GM18505 (cell line): ENCODE data around the gene MYO7A.

Experiments used
- ATAC-seq: cut with Tn5 transposase; IDR thresholded peaks from one replicate; pipeline ENCODE4 v1.9.1; 2021; ENCODE audit not compliant: unreplicated experiment
- POLR2A ChIP-seq: IDR thresholded peaks from 4 replicates; pipeline ENCODE4 v1.6.1; 2011; ENCODE audit warnings: borderline replicate concordance; ENCODE audit not compliant: insufficient read depth, insufficient read length; ENCODE audit errors: extremely low read depth

The MYO7A gene

DNA sequence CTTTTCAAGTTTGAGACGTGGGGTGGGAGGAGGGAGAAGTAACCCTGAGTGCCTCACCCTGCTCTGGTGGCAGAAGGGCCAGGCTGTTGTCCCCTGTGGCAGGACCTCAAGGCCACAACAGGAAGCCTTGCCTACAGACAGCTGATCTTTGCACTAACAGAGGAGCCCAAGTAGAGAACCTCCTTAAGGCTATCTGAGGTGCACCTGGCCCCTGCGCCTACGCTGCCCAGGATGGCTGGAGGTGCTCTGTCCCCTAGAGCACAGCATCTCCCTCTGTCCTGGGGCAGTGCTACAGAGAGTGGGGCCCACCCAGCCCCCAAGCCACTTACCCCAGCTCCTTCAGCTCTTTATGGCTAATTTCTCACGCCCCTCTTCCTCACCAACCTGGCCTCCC, 27.0 kb downstream of the MYO7A start:
- no peak for TF ChIP-seq POLR2A
- no peak for ATAC-seq

DNA sequence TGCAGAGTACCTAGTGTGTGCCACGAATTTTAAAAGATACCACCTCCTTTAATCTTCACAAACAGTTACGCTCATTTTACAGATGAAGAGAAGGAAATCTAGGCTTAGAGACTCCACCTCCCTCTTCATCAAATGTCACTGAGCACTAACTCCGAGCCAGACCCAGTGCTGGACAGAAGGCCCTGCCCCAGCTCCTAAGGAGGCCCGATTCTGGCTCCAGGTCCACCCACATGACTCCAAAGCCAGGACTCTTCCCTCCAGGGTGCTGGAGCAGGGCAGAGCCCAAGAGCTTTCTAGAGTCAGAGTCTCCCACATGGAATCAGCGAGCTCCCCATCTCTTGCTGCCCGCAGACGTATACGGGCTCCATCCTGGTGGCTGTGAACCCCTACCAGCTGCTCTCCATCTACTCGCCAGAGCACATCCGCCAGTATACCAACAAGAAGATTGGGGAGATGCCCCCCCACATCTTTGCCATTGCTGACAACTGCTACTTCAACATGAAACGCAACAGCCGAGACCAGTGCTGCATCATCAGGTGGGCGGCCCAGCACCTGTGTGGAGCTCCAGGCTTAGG, 27.6 kb downstream of the MYO7A start:
- TF ChIP-seq POLR2A = no peak
- ATAC-seq = no peak

DNA sequence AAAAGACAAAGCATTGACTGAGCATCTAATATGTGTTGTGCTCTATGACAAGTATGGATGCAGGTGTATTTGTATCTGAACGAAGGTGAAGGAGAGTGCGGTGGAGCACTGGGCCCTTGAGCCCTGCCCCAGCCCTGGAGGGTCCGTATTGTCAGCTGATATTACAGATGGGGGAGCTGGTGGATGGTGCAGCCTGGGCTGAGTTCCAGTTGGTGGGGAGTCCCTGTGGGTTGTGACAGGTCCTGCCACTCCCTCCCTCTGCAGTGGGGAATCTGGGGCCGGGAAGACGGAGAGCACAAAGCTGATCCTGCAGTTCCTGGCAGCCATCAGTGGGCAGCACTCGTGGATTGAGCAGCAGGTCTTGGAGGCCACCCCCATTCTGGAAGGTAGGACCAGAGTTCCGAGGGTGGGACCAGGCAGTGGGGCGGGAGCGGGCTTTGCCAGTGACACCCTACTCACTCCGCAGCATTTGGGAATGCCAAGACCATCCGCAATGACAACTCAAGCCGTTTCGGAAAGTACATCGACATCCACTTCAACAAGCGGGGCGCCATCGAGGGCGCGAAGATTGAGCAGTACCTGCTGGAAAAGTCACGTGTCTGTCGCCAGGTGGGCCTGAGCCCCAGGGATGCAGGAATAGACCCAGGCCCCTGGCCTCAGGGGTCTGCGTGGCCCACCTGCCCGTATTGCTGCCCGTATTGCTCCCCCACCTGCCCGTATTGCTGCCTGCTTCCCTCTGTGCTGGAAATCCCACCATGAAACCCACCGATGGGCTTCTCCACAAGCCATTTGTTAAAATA, 28.6 kb downstream of the MYO7A start:
- no peak for ATAC-seq
- no peak for TF ChIP-seq POLR2A

DNA sequence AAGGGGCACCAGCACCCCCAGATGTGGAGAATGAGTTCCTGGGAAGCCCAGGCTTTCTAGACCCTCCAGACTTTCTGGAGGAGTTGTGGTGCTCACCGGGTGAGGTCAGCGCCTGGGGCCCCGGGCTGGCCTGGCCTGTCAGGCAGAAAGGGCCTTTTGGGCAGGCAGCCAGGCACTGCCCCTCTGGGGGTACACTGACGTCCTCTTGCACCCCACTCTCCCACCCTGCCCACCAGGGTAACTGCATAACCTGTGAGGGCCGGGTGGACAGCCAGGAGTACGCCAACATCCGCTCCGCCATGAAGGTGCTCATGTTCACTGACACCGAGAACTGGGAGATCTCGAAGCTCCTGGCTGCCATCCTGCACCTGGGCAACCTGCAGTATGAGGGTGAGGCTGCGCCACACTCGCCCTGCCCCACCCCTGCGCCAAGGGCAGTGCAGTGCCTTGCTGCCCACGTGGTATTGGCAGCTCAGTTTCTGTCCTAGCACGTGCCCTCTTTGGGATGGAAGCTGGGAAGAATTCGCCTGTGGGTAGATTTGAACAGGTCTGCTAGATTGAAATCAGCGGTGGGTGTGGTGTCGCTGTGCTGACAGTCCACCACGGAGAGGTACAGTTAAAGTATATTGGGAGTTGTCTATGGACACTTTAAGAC, 30.1 kb downstream of the MYO7A start:
- no peak for ATAC-seq
- TF ChIP-seq POLR2A = no peak

DNA sequence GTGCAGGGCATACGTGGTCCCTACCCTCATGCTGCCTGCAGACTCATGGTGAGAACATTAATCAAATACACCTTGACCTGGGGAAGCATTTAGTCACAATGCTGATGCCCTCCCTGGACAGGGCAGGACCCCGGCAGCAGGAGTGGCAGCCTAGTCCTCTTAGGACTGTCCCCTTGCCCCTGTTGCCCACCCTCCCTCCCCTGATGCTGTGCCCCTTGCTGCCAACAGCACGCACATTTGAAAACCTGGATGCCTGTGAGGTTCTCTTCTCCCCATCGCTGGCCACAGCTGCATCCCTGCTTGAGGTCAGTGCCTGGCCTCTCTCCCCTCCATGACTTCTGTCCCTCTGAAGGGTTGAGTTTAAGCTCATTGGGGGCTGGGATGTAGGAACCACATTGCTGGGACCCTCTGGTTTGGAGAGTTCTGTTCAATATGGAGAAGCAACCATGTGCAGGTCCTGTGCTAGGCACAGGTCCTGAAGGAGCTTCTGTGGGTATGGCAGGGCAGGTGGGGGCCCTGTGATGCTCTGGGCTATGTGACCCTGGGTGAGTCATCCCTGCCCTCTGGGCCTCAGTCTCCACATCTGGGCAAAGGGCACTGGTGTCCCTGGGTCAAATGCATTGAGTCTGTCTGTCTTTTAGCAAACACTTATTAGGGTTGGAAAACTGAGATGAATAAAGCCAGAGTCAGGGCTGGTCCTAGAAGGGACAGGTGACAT, 31.3 kb downstream of the MYO7A start:
- no peak for ATAC-seq
- TF ChIP-seq POLR2A = no peak

DNA sequence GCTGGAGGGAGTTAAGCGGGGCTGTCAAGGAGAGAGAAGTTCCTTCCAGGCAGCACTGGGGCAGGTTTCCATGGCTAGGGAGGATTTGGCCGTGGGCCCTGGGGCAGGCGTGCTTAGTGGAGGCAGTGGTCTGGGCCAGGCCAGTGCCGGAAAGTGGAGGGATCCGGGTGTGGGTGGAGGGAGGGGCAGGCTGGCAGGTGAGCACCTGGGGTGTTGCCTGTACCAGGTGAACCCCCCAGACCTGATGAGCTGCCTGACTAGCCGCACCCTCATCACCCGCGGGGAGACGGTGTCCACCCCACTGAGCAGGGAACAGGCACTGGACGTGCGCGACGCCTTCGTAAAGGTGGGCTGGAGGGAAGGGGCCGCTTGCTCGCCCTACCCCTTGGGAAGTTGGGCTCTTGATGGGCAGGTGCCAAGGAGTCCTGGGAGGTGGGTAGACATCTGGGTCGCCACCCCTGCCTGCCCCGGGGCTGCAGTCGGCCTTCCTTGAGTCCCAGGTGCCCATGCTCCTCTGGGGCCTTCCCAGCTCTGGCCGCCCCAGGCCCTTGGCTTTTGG, 32.0 kb downstream of the MYO7A start:
- no peak for ATAC-seq
- no peak for TF ChIP-seq POLR2A

DNA sequence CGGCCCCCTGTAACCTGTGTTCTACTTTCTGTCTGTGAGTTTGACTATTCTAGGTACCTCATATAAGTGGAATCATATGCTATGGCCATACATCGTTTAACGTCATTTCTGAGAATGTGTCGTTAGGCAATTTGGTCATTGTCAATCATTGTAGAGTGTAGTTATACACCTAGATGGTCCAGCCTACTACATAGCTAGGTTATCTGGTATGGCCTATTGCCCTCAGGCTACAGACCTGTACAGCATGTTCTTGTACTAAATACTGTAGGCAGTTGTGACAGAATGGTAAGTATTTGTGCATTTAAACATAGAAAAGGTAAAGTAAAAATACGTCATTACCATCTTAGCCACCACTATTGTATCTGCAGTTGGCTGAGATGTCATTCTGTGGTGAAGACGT, 35.2 kb downstream of the MYO7A start:
- no peak for TF ChIP-seq POLR2A
- ATAC-seq = no peak

DNA sequence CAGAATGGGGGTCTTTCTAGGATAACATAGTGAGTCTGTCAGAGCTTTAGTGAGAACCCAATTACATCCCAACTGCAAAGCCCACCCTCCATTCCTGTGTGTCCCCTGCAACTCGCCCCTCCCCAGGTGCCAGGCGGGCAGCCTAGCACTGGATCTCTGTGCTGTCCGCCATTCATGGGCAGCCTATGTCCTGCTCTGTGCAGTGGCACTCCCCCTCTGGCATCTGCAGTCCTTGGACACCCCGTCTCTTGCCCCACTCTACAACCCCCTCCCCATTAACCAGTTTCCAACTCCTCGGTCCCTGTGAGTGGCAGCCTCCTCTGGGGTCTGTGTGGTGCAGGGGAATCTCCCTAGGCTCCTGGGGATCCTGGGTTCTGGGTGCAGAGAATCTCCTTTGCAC, 37.0 kb downstream of the MYO7A start:
- no peak for ATAC-seq

DNA sequence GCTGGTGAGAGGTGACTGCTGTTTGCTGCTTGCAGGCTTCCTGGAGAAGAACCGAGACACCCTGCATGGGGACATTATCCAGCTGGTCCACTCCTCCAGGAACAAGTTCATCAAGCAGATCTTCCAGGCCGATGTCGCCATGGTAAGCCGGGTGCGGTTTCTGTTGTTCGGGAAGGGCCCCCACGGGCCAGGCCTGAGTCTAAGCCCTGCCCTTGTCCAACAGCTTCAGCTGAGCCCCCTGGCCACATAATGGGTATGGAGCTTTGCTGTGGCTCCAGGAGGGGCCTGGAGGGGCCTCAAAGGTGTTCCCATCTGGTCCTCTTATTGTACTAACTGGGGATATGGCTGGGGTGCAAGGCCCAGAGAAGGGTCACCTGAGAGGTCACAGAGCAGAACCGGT, 38.0 kb downstream of the MYO7A start:
- TF ChIP-seq POLR2A = no peak
- no peak for ATAC-seq

More for the DNA sequence above, 37.0 kb downstream of the MYO7A start:
- TF ChIP-seq POLR2A = no peak

DNA sequence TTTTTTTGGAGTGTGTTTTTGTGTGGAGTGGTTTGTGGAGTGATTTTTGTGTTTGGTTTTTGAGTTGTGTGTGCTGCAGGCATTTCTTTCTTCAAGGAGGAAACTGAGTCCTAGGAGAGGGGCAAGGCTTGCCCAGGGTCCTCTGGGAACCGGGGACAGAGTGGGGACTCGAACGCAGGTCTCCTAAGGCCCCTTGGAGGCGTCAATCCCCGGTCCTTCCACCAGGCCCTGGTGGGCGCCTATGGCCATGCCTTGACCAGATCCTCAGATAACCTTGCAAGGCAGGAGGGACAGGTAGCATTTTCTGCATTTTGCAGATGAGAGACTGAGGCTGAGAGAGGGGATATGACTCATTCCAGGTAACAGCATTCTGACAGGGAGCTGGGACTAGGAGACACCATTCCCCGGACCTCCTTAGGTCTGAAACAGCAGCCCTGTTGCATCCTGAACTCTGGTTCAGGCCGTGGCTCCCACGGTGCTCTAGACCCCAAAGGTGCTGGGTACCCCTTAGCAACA, 39.1 kb downstream of the MYO7A start:
- TF ChIP-seq POLR2A = no peak
- ATAC-seq = no peak

DNA sequence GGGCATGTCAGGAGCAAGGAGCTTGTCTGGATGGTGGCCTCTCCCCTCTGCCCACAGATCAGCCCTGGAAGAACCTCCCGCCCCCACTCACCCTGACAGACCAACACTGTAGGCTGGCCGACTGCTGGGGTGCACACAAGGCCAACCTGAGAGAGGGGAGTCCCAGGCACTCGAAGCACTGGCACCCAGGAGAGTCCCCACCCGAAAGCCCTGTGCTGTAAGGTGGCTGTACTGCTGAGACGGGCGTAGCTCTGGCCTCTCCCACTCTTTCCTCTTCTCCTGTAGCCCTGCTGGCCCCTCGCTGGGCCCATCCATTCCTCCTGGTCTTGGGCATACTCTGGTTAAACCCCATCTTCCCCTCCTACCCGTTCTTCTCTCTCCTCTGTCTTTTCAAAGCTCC, 39.7 kb downstream of the MYO7A start:
- no peak for ATAC-seq
- TF ChIP-seq POLR2A = no peak

DNA sequence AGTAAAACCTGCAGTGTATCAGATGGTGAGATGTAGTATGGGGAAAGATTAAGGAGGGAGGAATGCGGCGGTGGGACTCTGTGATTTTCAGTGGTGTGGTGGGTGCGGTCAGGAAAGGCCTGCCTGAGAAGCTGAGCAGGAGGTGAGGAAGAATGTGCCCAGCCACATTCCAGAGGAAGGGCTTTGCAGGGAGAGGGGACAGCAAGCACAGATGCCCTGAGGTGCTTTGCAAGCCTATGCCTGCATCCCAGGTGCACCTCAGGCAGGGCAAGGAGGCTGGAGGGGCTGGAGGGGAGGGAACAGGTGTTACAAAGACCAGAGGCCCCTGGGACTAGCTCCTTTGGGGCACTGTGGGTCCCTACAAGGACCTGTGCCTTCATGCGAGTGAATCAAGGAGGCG, 42.1 kb downstream of the MYO7A start:
- ATAC-seq = no peak
- no peak for TF ChIP-seq POLR2A

DNA sequence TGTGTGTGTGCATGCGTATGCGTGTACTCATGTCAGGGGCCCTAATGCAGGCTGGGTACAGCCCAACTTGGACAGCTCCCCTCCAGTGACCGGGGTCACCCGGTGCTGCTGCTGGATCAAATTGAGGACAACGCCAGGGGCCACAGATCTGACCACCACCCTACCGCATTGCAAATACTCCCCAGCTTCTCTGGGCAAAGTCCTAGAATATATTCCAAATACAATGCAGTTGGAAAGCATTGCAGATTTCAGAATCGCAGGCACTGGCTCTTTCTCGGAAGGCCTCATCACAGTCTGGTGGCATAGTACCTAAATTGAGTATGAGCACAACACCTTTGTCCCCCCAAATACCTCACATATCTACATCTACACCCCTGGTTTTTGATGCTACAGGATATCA, 43.2 kb downstream of the MYO7A start:
- TF ChIP-seq POLR2A = no peak
- ATAC-seq = no peak
